ENCODE data around the gene NSUN6. TPM values are rescaled to one million over a fixed set of nuclear protein-coding genes. Genes with fewer than 3 reads are reported as not detected.
"Not testable (repeated sequence)": the region's sequence is repeated elsewhere in the genome, so short reads cannot be mapped to it uniquely, and the experiment has no call there.

NSUN6 gene
- total RNA-seq, 2 experiments from 2014 or later: 23.2 to 26.5 TPM

DNA sequence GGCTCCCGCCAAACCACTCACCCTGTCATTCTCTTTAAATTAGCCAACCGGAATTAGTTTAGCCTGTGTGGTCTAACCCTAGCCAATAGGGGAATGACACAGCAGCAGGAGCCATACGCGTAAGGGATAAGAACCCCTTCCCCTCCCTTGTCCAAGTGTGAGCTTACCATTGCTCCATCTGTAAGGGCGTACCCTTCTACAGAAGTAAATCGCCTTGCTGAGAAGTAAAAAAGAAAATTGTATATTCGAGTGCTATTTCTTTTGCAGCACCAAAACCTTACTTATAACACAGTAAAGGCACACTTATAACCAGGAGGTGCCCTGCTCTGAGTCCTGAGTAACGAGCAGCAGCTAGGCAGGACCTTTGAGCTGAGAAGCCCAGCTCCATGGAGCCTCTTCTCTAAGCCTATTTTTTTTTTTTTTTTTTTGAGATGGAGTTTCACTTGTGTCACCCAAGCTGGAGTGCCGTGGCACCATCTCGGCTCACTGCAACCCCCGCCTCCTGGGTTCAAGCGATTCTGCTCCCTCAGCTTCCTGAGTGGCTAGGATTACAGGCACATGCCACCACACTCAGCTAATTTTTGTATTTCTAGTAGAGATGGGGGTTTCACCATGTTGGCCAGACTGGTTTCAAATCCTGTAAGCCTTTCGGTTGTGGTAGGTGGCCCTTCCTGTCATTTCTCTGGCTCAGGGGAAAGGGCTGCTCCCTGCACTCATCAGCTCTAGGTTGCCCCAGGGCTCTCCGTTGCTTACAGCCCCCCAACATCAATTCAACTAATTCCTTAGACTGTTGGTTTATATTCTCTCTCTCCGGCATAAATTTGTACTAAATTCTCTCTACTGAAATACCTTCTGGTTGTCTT is 73.3 kb downstream of the NSUN6 start:
- Mint-ChIP-seq H3K27me3 (no peaks in the 10 kb centered on the region), H3K9me3 (peaks cover 9% of the 10 kb centered on the region), H3K36me3 (peaks cover 60% of the 10 kb centered on the region), H3K4me1 (peaks cover 17% of the 10 kb centered on the region), H3K4me3 (no peak overlapping the region), H3K27ac (no peak overlapping the region)
- POLR2A ChIA-PET: no interaction called here
- ATAC-seq (ENCODE audit: low read depth): no peak
- DNase-seq: no peak

DNA sequence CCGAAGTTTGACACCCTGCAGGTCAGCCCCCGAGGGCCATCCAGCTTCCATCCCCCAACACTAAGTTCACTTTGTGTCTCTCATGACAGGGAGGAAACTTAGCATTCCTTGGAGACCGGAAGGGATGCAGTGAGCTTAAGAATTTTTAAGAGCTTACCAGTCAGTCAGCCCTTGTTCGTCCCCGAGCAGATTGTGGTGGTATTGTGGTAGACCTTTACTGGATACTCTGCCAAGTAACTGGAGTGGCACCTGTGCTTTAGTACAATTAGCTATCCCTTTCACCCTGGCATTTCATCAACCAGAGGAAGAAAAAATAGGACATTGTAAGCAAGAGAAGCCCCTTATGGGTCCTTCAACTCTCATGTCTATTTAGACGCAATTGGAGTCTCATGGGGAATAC is 74.8 kb downstream of the NSUN6 start:
- H3K27ac Mint-ChIP-seq: no peak overlapping the region
- DNase-seq (no peak), ATAC-seq (ENCODE audit: low read depth) (no peak)
- H3K27me3 Mint-ChIP-seq: no peaks in the 10 kb centered on the region
- peaks cover 5% of the 10 kb centered on the region for H3K4me1 Mint-ChIP-seq
- POLR2A ChIA-PET: no interaction called here
- H3K9me3 Mint-ChIP-seq: peaks cover 9% of the 10 kb centered on the region
- no peak overlapping the region for H3K4me3 Mint-ChIP-seq
- H3K36me3 Mint-ChIP-seq: peaks cover 49% of the 10 kb centered on the region

DNA sequence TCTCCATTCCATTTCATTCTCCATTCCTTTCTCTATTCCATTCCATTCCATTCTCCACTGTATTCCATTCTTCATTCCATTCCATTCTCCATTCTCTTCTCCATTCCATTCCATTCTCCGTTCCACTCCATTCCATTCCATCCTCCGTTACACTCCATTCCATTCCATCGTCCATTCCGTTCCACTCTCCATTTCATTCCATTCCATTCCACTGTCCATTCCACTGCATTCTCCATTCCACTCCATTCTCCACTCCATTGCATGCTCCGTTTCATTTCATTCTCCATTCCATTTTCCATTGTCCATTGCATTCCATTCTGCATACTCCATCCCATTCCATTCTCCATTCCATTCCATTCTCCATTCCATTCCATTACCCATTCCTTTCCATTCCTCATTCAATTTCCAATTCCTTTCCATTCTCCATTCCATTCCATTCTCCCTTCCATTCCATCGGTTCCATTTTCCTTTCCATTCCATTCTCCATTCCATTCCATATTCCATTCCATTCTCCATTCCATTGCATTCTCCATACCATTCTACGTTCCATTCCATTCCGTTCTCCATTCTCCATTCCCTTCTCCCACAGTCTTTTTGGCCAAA is 78.3 kb downstream of the NSUN6 start:
- no peaks in the 10 kb centered on the region for H3K4me1 Mint-ChIP-seq
- ATAC-seq (ENCODE audit: low read depth) (no peak), DNase-seq (no peak)
- peaks cover 21% of the 10 kb centered on the region for H3K36me3 Mint-ChIP-seq
- no peak overlapping the region for H3K27ac Mint-ChIP-seq
- no peak overlapping the region for H3K4me3 Mint-ChIP-seq
- POLR2A ChIA-PET: no interaction called here
- no peaks in the 10 kb centered on the region for H3K27me3 Mint-ChIP-seq
- peaks cover 9% of the 10 kb centered on the region for H3K9me3 Mint-ChIP-seq

DNA sequence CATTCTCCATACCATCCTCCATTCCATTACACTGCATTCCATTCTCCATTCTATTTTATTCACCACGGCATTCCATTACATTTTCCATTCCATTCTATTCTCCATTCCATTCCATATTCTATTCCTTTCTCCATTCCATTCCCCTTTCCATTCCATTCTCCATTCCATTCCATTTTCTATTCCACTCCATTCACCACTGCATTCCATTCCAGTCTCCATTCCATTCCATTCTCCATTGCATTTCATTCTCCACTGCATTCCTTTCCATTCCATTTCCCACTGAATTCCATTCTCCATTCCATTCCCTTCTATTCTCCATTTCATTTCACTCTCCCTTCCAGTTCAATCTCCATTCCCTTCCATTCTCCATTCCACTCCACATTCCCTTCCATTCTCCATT is 79.6 kb downstream of the NSUN6 start:
- Mint-ChIP-seq H3K4me1 (no peaks in the 10 kb centered on the region), H3K36me3 (peaks cover 9% of the 10 kb centered on the region), H3K27me3 (no peaks in the 10 kb centered on the region), H3K4me3 (no peak overlapping the region), H3K9me3 (peaks cover 2% of the 10 kb centered on the region), H3K27ac (no peak overlapping the region)
- ATAC-seq (ENCODE audit: low read depth): no peak
- POLR2A ChIA-PET: no interaction called here
- no peak for DNase-seq

DNA sequence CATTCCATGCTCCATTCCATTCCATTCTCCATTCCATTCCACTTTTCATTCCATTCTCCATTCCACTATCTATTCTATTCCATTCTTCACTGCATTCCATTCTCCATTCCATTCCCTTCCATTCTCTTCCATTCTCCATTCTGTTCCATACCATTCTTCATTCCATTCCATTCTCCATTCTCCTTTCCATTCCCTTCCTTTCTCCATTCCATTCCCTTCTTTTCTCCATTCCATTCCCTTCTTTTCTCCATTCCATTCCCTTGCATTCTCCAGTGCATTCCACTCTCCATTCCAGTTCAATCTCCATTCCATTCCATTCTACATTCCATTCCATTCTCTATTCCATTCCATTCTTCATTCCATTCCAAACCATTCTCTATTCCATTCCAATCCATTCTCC is 80.3 kb downstream of the NSUN6 start:
- H3K4me1 Mint-ChIP-seq: no peaks in the 10 kb centered on the region
- no peak for ATAC-seq (ENCODE audit: low read depth)
- H3K27me3 Mint-ChIP-seq: no peaks in the 10 kb centered on the region
- POLR2A ChIA-PET: no interaction called here
- no peaks in the 10 kb centered on the region for H3K9me3 Mint-ChIP-seq
- H3K36me3 Mint-ChIP-seq: peaks cover 6% of the 10 kb centered on the region
- no peak overlapping the region for H3K27ac Mint-ChIP-seq
- no peak for DNase-seq
- H3K4me3 Mint-ChIP-seq: no peak overlapping the region

DNA sequence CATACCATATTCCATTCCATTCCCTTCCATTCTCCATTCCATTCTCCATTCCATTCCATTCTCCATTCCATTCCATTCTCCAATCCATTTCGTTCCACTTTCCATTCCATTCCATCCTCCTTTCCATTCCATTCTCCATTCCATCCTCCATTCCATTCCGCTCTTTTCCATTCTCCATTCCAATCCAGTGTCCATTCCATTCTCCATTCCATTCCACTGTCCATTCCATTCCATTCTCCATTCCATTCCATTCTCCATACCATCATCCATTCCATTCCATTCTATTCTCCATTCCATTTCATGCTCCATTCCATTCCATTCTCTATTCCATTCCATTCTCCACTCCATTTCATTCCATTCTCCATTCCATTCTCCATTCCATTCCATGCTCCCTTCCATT is 81.0 kb downstream of the NSUN6 start:
- H3K27ac Mint-ChIP-seq; H3K36me3 Mint-ChIP-seq; H3K4me1 Mint-ChIP-seq; H3K9me3 Mint-ChIP-seq; H3K4me3 Mint-ChIP-seq; POLR2A ChIA-PET; H3K27me3 Mint-ChIP-seq; DNase-seq; ATAC-seq (ENCODE audit: low read depth): not testable (repeated sequence)

DNA sequence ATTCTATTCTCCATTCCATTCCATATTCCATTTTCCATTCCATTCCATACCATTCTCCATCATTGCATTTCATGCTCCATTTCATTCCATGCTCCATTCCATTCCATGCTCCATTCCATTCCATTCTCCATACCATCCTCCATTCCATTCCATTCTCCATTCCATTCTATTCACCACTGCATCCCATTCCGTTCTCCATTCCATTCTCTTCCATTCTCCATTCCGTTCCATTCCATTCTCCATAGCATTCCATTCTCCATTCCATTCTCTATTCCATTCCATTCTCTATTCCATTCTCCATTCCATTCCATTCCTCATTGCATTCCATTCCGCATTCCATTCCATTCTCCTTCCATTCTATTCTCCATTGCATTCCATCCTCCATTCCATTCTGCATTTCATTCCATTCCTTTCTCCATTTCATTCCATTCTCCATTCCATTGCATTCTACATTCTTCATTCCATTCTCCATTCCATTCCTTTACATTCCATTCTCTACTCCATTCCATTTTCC is 84.0 kb downstream of the NSUN6 start:
- DNase-seq: no peak
- Mint-ChIP-seq H3K27ac (no peak overlapping the region), H3K9me3 (no peaks in the 10 kb centered on the region), H3K4me3 (no peak overlapping the region), H3K4me1 (no peaks in the 10 kb centered on the region), H3K36me3 (no peaks in the 10 kb centered on the region), H3K27me3 (no peaks in the 10 kb centered on the region)
- no peak for ATAC-seq (ENCODE audit: low read depth)
- POLR2A ChIA-PET: no interaction called here

DNA sequence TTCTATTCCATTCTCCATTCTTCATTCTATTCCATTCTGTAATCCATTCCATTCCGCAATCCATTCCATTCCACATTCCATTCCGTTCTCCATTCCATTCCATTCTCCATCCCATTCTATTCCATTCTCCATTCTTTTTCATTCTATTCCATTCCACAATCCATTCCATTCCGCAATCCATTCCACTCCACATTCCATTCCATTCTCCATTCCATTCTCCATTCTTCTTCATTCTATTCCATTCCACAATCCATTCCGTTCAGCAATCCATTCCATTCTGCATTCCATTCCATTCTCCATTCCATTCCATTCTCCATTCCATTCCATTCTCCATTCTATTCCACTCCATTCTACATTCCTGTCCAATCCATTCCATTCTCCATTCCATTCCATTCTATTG is 85.2 kb downstream of the NSUN6 start:
- H3K27me3 Mint-ChIP-seq: no peaks in the 10 kb centered on the region
- H3K4me3 Mint-ChIP-seq: no peak overlapping the region
- H3K27ac Mint-ChIP-seq: no peak overlapping the region
- no peaks in the 10 kb centered on the region for H3K36me3 Mint-ChIP-seq
- no peaks in the 10 kb centered on the region for H3K4me1 Mint-ChIP-seq
- POLR2A ChIA-PET: no interaction called here
- DNase-seq (no peak), ATAC-seq (ENCODE audit: low read depth) (no peak)
- H3K9me3 Mint-ChIP-seq: no peaks in the 10 kb centered on the region

DNA sequence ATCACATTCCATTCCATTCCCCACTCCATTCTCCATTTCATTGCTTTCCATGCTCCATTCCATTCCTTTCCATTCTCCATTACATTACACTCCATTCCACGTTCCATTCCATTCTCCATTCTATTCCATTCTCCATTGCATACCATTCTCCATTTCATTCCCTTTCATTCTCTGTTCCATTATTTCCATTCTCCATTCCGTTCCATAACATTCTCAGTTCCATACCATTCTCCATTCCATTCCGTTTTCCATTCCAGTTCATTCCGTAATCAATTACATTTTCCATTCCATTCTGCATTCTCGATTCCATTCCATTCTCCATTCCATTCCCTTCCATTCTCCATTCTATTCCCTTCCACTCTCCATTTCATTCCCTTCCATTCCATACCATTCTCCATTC is 86.4 kb downstream of the NSUN6 start:
- no peak overlapping the region for H3K27ac Mint-ChIP-seq
- POLR2A ChIA-PET: no interaction called here
- no peaks in the 10 kb centered on the region for H3K27me3 Mint-ChIP-seq
- DNase-seq: no peak
- H3K4me3 Mint-ChIP-seq: no peak overlapping the region
- no peaks in the 10 kb centered on the region for H3K36me3 Mint-ChIP-seq
- H3K4me1 Mint-ChIP-seq: no peaks in the 10 kb centered on the region
- no peak for ATAC-seq (ENCODE audit: low read depth)
- no peaks in the 10 kb centered on the region for H3K9me3 Mint-ChIP-seq

DNA sequence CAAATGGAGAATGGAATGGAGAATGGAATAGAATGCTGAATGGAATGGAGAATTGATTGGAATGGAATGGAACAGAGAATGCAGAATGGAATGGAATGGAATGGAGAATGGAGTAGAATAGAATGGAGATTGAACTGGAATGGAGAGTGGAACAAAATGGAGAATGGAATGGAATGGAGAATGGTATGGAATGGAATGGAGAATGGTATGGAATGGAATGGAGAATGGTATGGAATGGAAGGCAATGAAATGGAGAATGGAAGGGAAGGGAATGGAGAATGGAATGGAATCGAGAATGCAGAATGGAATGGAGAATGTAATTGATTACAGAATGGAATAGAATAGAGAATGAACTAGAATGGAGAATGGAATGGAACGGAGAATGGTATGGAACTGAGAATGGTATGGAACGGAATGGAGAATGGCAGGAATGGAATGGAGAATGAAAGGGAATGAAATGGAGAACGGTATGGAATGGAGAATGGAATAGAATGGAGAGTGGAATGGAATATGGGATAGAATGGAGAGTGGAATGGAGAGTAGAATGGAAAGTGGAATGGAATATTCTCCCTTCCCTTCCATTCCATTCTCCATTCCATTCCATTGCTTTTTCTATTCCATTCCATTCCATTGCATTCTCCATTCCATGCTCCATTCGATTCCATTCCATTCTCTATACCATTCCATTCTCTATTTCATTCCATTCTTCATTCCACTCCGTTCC is 88.2 kb downstream of the NSUN6 start:
- Mint-ChIP-seq H3K27ac (no peak overlapping the region), H3K4me1 (no peaks in the 10 kb centered on the region), H3K27me3 (no peaks in the 10 kb centered on the region), H3K9me3 (no peaks in the 10 kb centered on the region), H3K36me3 (no peaks in the 10 kb centered on the region), H3K4me3 (no peak overlapping the region)
- ATAC-seq (ENCODE audit: low read depth) (no peak), DNase-seq (no peak)
- POLR2A ChIA-PET: no interaction called here

DNA sequence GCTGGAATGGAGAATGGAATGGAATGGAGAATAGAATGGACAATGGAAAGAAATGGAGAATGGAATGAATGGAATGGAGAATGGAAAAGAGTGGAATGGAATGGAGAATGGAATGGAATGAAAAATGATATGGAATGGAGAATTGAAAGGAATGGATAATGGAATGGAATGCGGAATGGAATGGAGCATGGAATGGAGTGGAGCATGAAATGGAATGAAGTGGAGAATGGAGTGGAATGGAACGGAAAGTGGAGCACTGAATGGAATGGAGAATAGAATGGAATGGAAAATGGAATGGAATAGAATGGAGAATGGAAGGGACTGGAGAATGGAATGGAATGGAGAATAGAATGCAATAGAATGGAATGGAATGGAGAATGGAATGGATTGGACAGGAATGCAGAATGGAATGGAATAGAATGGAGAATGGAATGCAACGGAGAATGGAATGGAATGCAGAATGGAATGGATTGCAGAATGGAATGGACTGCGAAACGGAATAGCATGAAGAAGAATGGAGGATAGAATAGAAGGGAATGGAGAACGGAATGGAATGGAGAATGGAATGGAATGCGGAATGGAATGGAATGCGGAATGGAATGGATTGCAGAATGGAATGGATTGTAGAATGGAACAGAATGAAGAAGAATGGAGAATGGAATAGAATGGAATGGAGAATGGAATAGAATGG is 89.4 kb downstream of the NSUN6 start:
- ATAC-seq (ENCODE audit: low read depth): no peak
- Mint-ChIP-seq H3K9me3 (no peaks in the 10 kb centered on the region), H3K4me3 (no peak overlapping the region), H3K36me3 (no peaks in the 10 kb centered on the region), H3K27me3 (no peaks in the 10 kb centered on the region), H3K27ac (no peak overlapping the region), H3K4me1 (no peaks in the 10 kb centered on the region)
- no peak for DNase-seq
- POLR2A ChIA-PET: no interaction called here

DNA sequence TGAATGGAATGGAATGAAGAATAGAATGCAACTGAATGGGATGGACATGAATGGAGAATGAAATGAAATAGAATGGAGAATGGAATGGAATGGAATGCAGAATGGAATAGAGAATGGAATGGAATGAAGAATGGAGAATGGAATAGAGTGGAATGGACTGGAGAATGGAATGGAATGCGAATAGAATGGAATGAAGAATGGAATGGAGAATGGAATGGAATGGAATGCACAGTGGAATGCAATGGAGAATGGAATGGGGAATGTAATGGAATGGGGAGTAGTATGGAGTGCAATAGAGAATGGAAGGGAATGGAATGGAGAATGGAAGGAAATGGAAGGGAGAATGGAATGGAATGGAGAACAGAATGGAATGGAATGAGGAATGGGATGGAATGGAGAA is 93.4 kb downstream of the NSUN6 start:
- H3K4me3 Mint-ChIP-seq: no peak overlapping the region
- ATAC-seq (ENCODE audit: low read depth): no peak
- H3K36me3 Mint-ChIP-seq: no peaks in the 10 kb centered on the region
- no peaks in the 10 kb centered on the region for H3K9me3 Mint-ChIP-seq
- no peaks in the 10 kb centered on the region for H3K27me3 Mint-ChIP-seq
- DNase-seq: no peak
- H3K4me1 Mint-ChIP-seq: no peaks in the 10 kb centered on the region
- POLR2A ChIA-PET: no interaction called here
- no peak overlapping the region for H3K27ac Mint-ChIP-seq

DNA sequence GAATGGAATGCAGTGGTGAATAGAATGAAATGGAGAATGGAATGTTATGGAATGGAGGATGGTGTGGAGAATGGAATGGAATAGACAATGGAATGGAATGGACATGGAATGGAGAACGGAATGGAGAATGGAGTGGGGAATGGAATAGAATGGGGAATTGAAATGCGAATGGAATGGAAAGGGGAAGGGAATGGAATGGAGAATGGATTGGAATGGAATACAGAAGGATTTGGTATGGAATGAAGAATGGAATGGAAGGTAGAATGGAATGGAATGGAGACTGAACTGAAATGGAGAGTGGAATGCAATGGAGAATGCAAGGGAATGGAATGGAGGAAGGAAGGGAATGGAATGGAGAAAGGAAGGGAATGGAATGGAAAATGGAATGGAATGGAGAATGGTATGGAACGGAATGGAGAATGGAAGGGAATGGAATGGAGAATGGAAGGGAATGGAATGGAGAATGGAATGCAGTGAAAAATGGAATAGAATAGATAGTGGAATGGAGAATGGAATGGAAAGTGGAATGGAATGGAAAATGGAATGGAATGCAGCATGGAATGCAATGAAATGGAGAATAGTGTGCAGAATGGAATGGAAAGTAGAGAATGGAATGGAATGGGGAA is 94.8 kb downstream of the NSUN6 start:
- H3K27ac Mint-ChIP-seq: no peak overlapping the region
- POLR2A ChIA-PET: no interaction called here
- no peak for ATAC-seq (ENCODE audit: low read depth)

More for the DNA sequence above, 94.8 kb downstream of the NSUN6 start:
- no peak overlapping the region for H3K4me3 Mint-ChIP-seq
- peaks cover under 1% of the 10 kb centered on the region for H3K36me3 Mint-ChIP-seq
- H3K9me3 Mint-ChIP-seq: no peaks in the 10 kb centered on the region
- H3K4me1 Mint-ChIP-seq: no peaks in the 10 kb centered on the region
- H3K27me3 Mint-ChIP-seq: no peaks in the 10 kb centered on the region
- DNase-seq: no peak

All from activated naive CD8-positive, alpha-beta T cell treated with anti-CD3 and anti-CD28 coated beads, Interleukin-2, amount 10 ng/mL, durations not matched to agents 7 days and 5 days (primary cell).